Activated T-helper 2 cell treated with anti-CD3 and anti-CD28 coated beads, Interferon-gamma antibody, Interleukin-2, Interleukin-4, amounts not matched to agents 10 μg/mL and 5 μg/mL and 100 μg/mL, durations not matched to agents 14 hours and 24 hours and 36 hours (primary cell): ENCODE results near the gene ZFP14. TPM values are rescaled to one million over a fixed set of nuclear protein-coding genes. Genes with fewer than 3 reads are reported as not detected.
"Not testable (repeated sequence)": the region's sequence is repeated elsewhere in the genome, so short reads cannot be mapped to it uniquely, and the experiment has no call there.

ENCODE experiments used
- DNase-seq: peaks from one replicate; pipeline ENCODE4 v3.0.0; 2021; ENCODE audit warnings: low spot score
- H3K27ac Mint-ChIP-seq: one replicate; pipeline ENCODE4 v1.8.0; 2021; ENCODE audit warnings: mixed read lengths
- H3K27me3 Mint-ChIP-seq: one replicate; pipeline ENCODE4 v1.8.0; 2021; ENCODE audit warnings: low read depth, mixed read lengths
- H3K36me3 Mint-ChIP-seq: one replicate; pipeline ENCODE4 v1.8.0; 2021; ENCODE audit warnings: low read depth, mixed read lengths
- H3K4me1 Mint-ChIP-seq: one replicate; pipeline ENCODE4 v1.8.0; 2021; ENCODE audit warnings: low read depth, mixed read lengths
- H3K4me3 Mint-ChIP-seq: one replicate; pipeline ENCODE4 v1.8.0; 2021; ENCODE audit warnings: low read depth, mild to moderate bottlenecking, moderate library complexity, mixed read lengths
- H3K9me3 Mint-ChIP-seq: one replicate; pipeline ENCODE4 v1.8.0; 2021; ENCODE audit warnings: mixed read lengths
- intact Hi-C: fragments of 100-400 bp; cut with micrococcal nuclease; formaldehyde crosslinking; loops from one replicate; pipeline ENCODE4 v1.15.1; 2023
- total RNA-seq: library from RNA; stranded (reverse); gene quantifications from 2 replicates; pipeline ENCODE4 v1.2.3, GENCODE V29; 2022

Gene ZFP14
- total RNA-seq, 1 donor from 2014 or later: 2.0 TPM

- no peaks in the 10 kb centered on the region for H3K27me3 Mint-ChIP-seq
- H3K27ac Mint-ChIP-seq: no peak overlapping the region
- H3K36me3 Mint-ChIP-seq: peaks cover 64% of the 10 kb centered on the region
- no peak for DNase-seq
- intact Hi-C loops: no loop called here
- no peaks in the 10 kb centered on the region for H3K4me1 Mint-ChIP-seq
- no peak overlapping the region for H3K4me3 Mint-ChIP-seq
- H3K9me3 Mint-ChIP-seq: peaks cover 61% of the 10 kb centered on the region
These were observed 14.1 kb upstream of the ZFP14 start for GRCh38 chr19:36392916-36393673.

- Mint-ChIP-seq H3K9me3 (peaks cover 28% of the 10 kb centered on the region), H3K4me3 (peak overlapping the region; percentile 42), H3K36me3 (peaks cover 8% of the 10 kb centered on the region), H3K27ac (no peak overlapping the region), H3K4me1 (peaks cover 12% of the 10 kb centered on the region), H3K27me3 (no peaks in the 10 kb centered on the region)
- intact Hi-C loops: loop anchor here (1.0 to 5.0 kb wide), 4 partner anchors 109 to 838 kb away; partner anchors contain the start of genes ZNF345, ZNF383, ZNF566 and ZNF850
- no peak for DNase-seq
These were observed 464 bp upstream of the ZFP14 start for GRCh38 chr19:36379510-36379819.

- Mint-ChIP-seq H3K4me3 (peak overlapping the region; percentile 85), H3K27ac (no peak overlapping the region), H3K4me1 (peaks cover 12% of the 10 kb centered on the region), H3K27me3 (no peaks in the 10 kb centered on the region), H3K36me3 (peaks cover 13% of the 10 kb centered on the region), H3K9me3 (peaks cover 29% of the 10 kb centered on the region)
- intact Hi-C loops: loop anchor here (2.0 to 5.0 kb wide), 2 partner anchors 111 to 840 kb away; partner anchors contain the start of genes ZNF383 and ZNF566
- no peak for DNase-seq
These were observed 1.3 kb downstream of the ZFP14 start for GRCh38 chr19:36377541-36378178.

- no peak overlapping the region for H3K27ac Mint-ChIP-seq
- H3K9me3 Mint-ChIP-seq: peaks cover 41% of the 10 kb centered on the region
These were observed 5.3 kb downstream of the ZFP14 start for GRCh38 chr19:36373638-36374156.

DNA sequence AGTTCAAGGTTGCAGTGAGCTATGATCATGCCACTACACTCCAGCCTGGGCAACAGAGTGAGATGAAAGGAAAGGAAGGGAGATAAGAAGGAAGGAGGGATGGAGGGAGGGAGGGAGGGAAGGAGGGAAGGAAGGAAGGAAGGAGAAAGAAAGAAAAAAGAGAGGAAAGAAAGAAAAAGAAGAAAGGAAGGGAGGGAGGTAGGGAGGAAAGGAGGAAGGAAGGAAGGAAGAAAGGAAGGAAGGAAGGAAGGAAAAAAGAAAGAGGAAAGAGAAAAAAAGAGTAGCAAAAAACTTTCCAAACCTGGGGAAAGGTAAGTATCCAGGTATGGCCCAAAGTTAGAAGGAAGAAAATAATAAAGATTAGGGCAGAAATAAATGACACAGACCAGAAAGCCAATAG lies 7.1 kb downstream of the ZFP14 start:
- Mint-ChIP-seq H3K4me1 (no peaks in the 10 kb centered on the region), H3K4me3 (no peak overlapping the region), H3K27me3 (no peaks in the 10 kb centered on the region), H3K27ac (no peak overlapping the region), H3K36me3 (peaks cover 38% of the 10 kb centered on the region), H3K9me3 (peaks cover 45% of the 10 kb centered on the region)
- intact Hi-C loops: no loop called here
- no peak for DNase-seq

More at GRCh38 chr19:36373638-36374156, 5.3 kb downstream of the ZFP14 start:
- intact Hi-C loops: no loop called here
- no peaks in the 10 kb centered on the region for H3K27me3 Mint-ChIP-seq
- no peak overlapping the region for H3K4me3 Mint-ChIP-seq
- DNase-seq: no peak
- peaks cover 25% of the 10 kb centered on the region for H3K36me3 Mint-ChIP-seq
- H3K4me1 Mint-ChIP-seq: peaks cover 10% of the 10 kb centered on the region

- no peak overlapping the region for H3K27ac Mint-ChIP-seq
- peaks cover 84% of the 10 kb centered on the region for H3K36me3 Mint-ChIP-seq
- no peak overlapping the region for H3K4me3 Mint-ChIP-seq
- peaks cover 48% of the 10 kb centered on the region for H3K9me3 Mint-ChIP-seq
- H3K27me3 Mint-ChIP-seq: no peaks in the 10 kb centered on the region
- no peaks in the 10 kb centered on the region for H3K4me1 Mint-ChIP-seq
- intact Hi-C loops: no loop called here
- DNase-seq: no peak
These were observed 15.2 kb downstream of the ZFP14 start for GRCh38 chr19:36363845-36364244.

GRCh38 chr19:36340786-36341372 lies 38.1 kb downstream of the ZFP14 start:
- no peak overlapping the region for H3K4me3 Mint-ChIP-seq
- intact Hi-C loops: no loop called here
- peaks cover 42% of the 10 kb centered on the region for H3K36me3 Mint-ChIP-seq
- H3K4me1 Mint-ChIP-seq: no peaks in the 10 kb centered on the region
- H3K27ac Mint-ChIP-seq: no peak overlapping the region
- peaks cover 84% of the 10 kb centered on the region for H3K9me3 Mint-ChIP-seq
- H3K27me3 Mint-ChIP-seq: no peaks in the 10 kb centered on the region
- DNase-seq: no peak

- H3K4me3 Mint-ChIP-seq: peak overlapping the region; percentile 47
- H3K27me3 Mint-ChIP-seq: no peaks in the 10 kb centered on the region
- intact Hi-C loops: no loop called here
- peak; percentile 40 for DNase-seq
- H3K27ac Mint-ChIP-seq: no peak overlapping the region
- H3K4me1 Mint-ChIP-seq: peaks cover 4% of the 10 kb centered on the region
- peaks cover 65% of the 10 kb centered on the region for H3K9me3 Mint-ChIP-seq
- peaks cover 14% of the 10 kb centered on the region for H3K36me3 Mint-ChIP-seq
These were observed 47.4 kb downstream of the ZFP14 start for GRCh38 chr19:36331353-36332228.

GRCh38 chr19:36330216-36330615 lies 48.8 kb downstream of the ZFP14 start:
- H3K9me3 Mint-ChIP-seq: peaks cover 61% of the 10 kb centered on the region
- no peak overlapping the region for H3K4me3 Mint-ChIP-seq
- intact Hi-C loops: no loop called here
- no peak overlapping the region for H3K27ac Mint-ChIP-seq
- H3K27me3 Mint-ChIP-seq: no peaks in the 10 kb centered on the region
- DNase-seq: no peak
- peaks cover 11% of the 10 kb centered on the region for H3K36me3 Mint-ChIP-seq
- peaks cover 4% of the 10 kb centered on the region for H3K4me1 Mint-ChIP-seq

GRCh38 chr19:36329534-36329933 lies 49.5 kb downstream of the ZFP14 start:
- intact Hi-C loops, H3K27me3 Mint-ChIP-seq, H3K4me1 Mint-ChIP-seq, H3K4me3 Mint-ChIP-seq, H3K27ac Mint-ChIP-seq, DNase-seq: not testable (repeated sequence)
- Mint-ChIP-seq H3K9me3 (peaks cover 67% of the 10 kb centered on the region), H3K36me3 (peaks cover 13% of the 10 kb centered on the region)

GRCh38 chr19:36326649-36327048 lies 52.4 kb downstream of the ZFP14 start:
- H3K27ac Mint-ChIP-seq, H3K27me3 Mint-ChIP-seq, H3K4me1 Mint-ChIP-seq, DNase-seq, H3K4me3 Mint-ChIP-seq, intact Hi-C loops: not testable (repeated sequence)
- Mint-ChIP-seq H3K9me3 (peaks cover 76% of the 10 kb centered on the region), H3K36me3 (peaks cover 13% of the 10 kb centered on the region)

DNA sequence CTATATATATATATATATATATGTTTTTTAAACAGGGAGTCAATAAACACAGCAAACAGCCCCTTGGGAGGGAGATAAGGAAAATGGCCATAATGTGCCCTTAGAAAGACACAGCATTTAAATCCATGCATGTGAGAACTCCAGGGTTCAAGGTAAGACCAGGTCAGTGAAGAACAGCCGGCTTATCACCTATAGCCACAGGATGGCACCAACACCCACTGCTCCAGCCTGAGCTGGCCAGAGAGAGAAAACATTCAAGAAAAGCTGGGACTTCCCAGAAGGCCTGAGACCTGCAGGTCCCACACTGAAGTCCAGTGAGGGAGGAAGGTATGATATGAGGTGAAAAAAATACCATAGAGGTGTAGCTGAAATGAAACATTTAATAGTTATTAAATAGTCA lies 63.8 kb downstream of the ZFP14 start:
- H3K4me1 Mint-ChIP-seq, H3K36me3 Mint-ChIP-seq, H3K4me3 Mint-ChIP-seq, intact Hi-C loops, DNase-seq, H3K27me3 Mint-ChIP-seq, H3K27ac Mint-ChIP-seq: not testable (repeated sequence)
- peaks cover 24% of the 10 kb centered on the region for H3K9me3 Mint-ChIP-seq
